ENCODE measurements around the gene GYPA. TPM values are rescaled to one million over a fixed set of nuclear protein-coding genes. Genes with fewer than 3 reads are reported as not detected.
"Not testable (repeated sequence)": the region's sequence is repeated elsewhere in the genome, so short reads cannot be mapped to it uniquely, and the experiment has no call there.

Gene GYPA
- total and polyA plus RNA-seq, 4 experiments from 2014 or later: not detected

- H3K9me3 Mint-ChIP-seq: peaks cover 0 to 2% (median 0%) of the 10 kb centered on the region in 8 donors
- Histone ChIP-seq H3K4me3 (ENCODE audit: low read length in 2 of 2) (no peak overlapping the region), H3K4me1 (ENCODE audit: insufficient read depth, low read length) (no peaks in the 10 kb centered on the region), H3K9me3 (ENCODE audit: control insufficient read depth in 1 of 2, low read length in 2 of 2) (no peaks in the 10 kb centered on the region), H3K36me3 (ENCODE audit: insufficient read depth, low read length) (no peaks in the 10 kb centered on the region), H3K27me3 (ENCODE audit: insufficient read depth, low read length) (no peaks in the 10 kb centered on the region), H3K27ac (ENCODE audit: low read depth, low read length) (no peak overlapping the region)
- H3K27ac Mint-ChIP-seq: no peak overlapping the region
- peaks cover 1 to 4% of the 10 kb centered on the region in 2 donors for H3K27me3 Mint-ChIP-seq
- ChIA-PET CTCF (ENCODE audit: partially characterized antibody) (no interaction called here), POLR2A (ENCODE audit: partially characterized antibody) (no interaction called here)
- H3K4me3 Mint-ChIP-seq: no peak overlapping the region
- no peak for DNase-seq
- intact Hi-C loops (cut with micrococcal nuclease): no loop called here
- no peaks in the 10 kb centered on the region for H3K4me1 Mint-ChIP-seq
- no peaks in the 10 kb centered on the region for H3K36me3 Mint-ChIP-seq
Observed at GRCh38 chr4:144104509-144105130, 35.9 kb downstream of the GYPA start.

GRCh38 chr4:144097776-144098175 is 42.7 kb downstream of the GYPA start:
- H3K27me3 Mint-ChIP-seq; H3K9me3 Mint-ChIP-seq; H3K4me3 Mint-ChIP-seq; H3K4me1 ChIP-seq (ENCODE audit: insufficient read depth, low read length); H3K36me3 Mint-ChIP-seq; DNase-seq; H3K4me1 Mint-ChIP-seq; CTCF ChIA-PET (ENCODE audit: partially characterized antibody); H3K27ac ChIP-seq (ENCODE audit: low read depth, low read length); H3K27me3 ChIP-seq (ENCODE audit: insufficient read depth, low read length); H3K4me3 ChIP-seq (ENCODE audit: low read length in 2 of 2); POLR2A ChIA-PET (ENCODE audit: partially characterized antibody); H3K27ac Mint-ChIP-seq; intact Hi-C loops (cut with micrococcal nuclease); H3K9me3 ChIP-seq (ENCODE audit: control insufficient read depth in 1 of 2, low read length in 2 of 2); H3K36me3 ChIP-seq (ENCODE audit: insufficient read depth, low read length): not testable (repeated sequence)

GRCh38 chr4:144093995-144094394 is 46.5 kb downstream of the GYPA start:
- H3K36me3 ChIP-seq (ENCODE audit: insufficient read depth, low read length); H3K4me1 ChIP-seq (ENCODE audit: insufficient read depth, low read length); H3K36me3 Mint-ChIP-seq; H3K27ac ChIP-seq (ENCODE audit: low read depth, low read length); CTCF ChIA-PET (ENCODE audit: partially characterized antibody); H3K27ac Mint-ChIP-seq; H3K4me3 ChIP-seq (ENCODE audit: low read length in 2 of 2); H3K4me1 Mint-ChIP-seq; H3K27me3 ChIP-seq (ENCODE audit: insufficient read depth, low read length); POLR2A ChIA-PET (ENCODE audit: partially characterized antibody); H3K4me3 Mint-ChIP-seq; intact Hi-C loops (cut with micrococcal nuclease); H3K27me3 Mint-ChIP-seq; H3K9me3 ChIP-seq (ENCODE audit: control insufficient read depth in 1 of 2, low read length in 2 of 2); DNase-seq; H3K9me3 Mint-ChIP-seq: not testable (repeated sequence)

GRCh38 chr4:144091181-144091580 is 49.3 kb downstream of the GYPA start:
- H3K4me1 Mint-ChIP-seq; H3K27ac ChIP-seq (ENCODE audit: low read depth, low read length); H3K36me3 ChIP-seq (ENCODE audit: insufficient read depth, low read length); intact Hi-C loops (cut with micrococcal nuclease); H3K36me3 Mint-ChIP-seq; H3K9me3 Mint-ChIP-seq; H3K27me3 ChIP-seq (ENCODE audit: insufficient read depth, low read length); H3K27me3 Mint-ChIP-seq; H3K4me3 ChIP-seq (ENCODE audit: low read length in 2 of 2); CTCF ChIA-PET (ENCODE audit: partially characterized antibody); H3K4me3 Mint-ChIP-seq; H3K9me3 ChIP-seq (ENCODE audit: control insufficient read depth in 1 of 2, low read length in 2 of 2); H3K4me1 ChIP-seq (ENCODE audit: insufficient read depth, low read length); DNase-seq; POLR2A ChIA-PET (ENCODE audit: partially characterized antibody); H3K27ac Mint-ChIP-seq: not testable (repeated sequence)

- no peaks in the 10 kb centered on the region for H3K9me3 ChIP-seq (ENCODE audit: control insufficient read depth in 1 of 2, low read length in 2 of 2)
- no peak overlapping the region for H3K27ac ChIP-seq (ENCODE audit: low read depth, low read length)
- no peaks in the 10 kb centered on the region for H3K4me1 ChIP-seq (ENCODE audit: insufficient read depth, low read length)
- Mint-ChIP-seq H3K36me3 (no peaks in the 10 kb centered on the region), H3K4me3 (no peak overlapping the region), H3K27ac (no peak overlapping the region), H3K27me3 (peaks cover 3 to 7% of the 10 kb centered on the region in 2 donors), H3K4me1 (no peaks in the 10 kb centered on the region), H3K9me3 (peaks cover 0 to 2% (median 0%) of the 10 kb centered on the region in 8 donors)
- intact Hi-C loops (cut with micrococcal nuclease): no loop called here
- H3K36me3 ChIP-seq (ENCODE audit: insufficient read depth, low read length): no peaks in the 10 kb centered on the region
- no peak for DNase-seq
- H3K4me3 ChIP-seq (ENCODE audit: low read length in 2 of 2): no peak overlapping the region
- ChIA-PET CTCF (ENCODE audit: partially characterized antibody) (no interaction called here), POLR2A (ENCODE audit: partially characterized antibody) (no interaction called here)
- H3K27me3 ChIP-seq (ENCODE audit: insufficient read depth, low read length): no peaks in the 10 kb centered on the region
Observed at GRCh38 chr4:144090744-144091143, 49.8 kb downstream of the GYPA start.

GRCh38 chr4:144082053-144082452 is 58.5 kb downstream of the GYPA start:
- CTCF ChIA-PET (ENCODE audit: partially characterized antibody); H3K27me3 ChIP-seq (ENCODE audit: insufficient read depth, low read length); H3K4me3 ChIP-seq (ENCODE audit: low read length in 2 of 2); H3K9me3 ChIP-seq (ENCODE audit: control insufficient read depth in 1 of 2, low read length in 2 of 2); H3K27ac Mint-ChIP-seq; DNase-seq; H3K9me3 Mint-ChIP-seq; H3K36me3 ChIP-seq (ENCODE audit: insufficient read depth, low read length); H3K36me3 Mint-ChIP-seq; H3K4me1 ChIP-seq (ENCODE audit: insufficient read depth, low read length); intact Hi-C loops (cut with micrococcal nuclease); POLR2A ChIA-PET (ENCODE audit: partially characterized antibody); H3K27ac ChIP-seq (ENCODE audit: low read depth, low read length); H3K4me3 Mint-ChIP-seq; H3K27me3 Mint-ChIP-seq; H3K4me1 Mint-ChIP-seq: not testable (repeated sequence)

GRCh38 chr4:144080135-144080534 is 60.4 kb downstream of the GYPA start:
- intact Hi-C loops (cut with micrococcal nuclease); H3K27me3 ChIP-seq (ENCODE audit: insufficient read depth, low read length); DNase-seq; H3K36me3 ChIP-seq (ENCODE audit: insufficient read depth, low read length); CTCF ChIA-PET (ENCODE audit: partially characterized antibody); H3K9me3 ChIP-seq (ENCODE audit: control insufficient read depth in 1 of 2, low read length in 2 of 2); H3K27ac ChIP-seq (ENCODE audit: low read depth, low read length); H3K27me3 Mint-ChIP-seq; H3K9me3 Mint-ChIP-seq; H3K4me3 Mint-ChIP-seq; H3K27ac Mint-ChIP-seq; H3K4me1 Mint-ChIP-seq; H3K4me1 ChIP-seq (ENCODE audit: insufficient read depth, low read length); H3K36me3 Mint-ChIP-seq; H3K4me3 ChIP-seq (ENCODE audit: low read length in 2 of 2): not testable (repeated sequence)
- POLR2A ChIA-PET (ENCODE audit: partially characterized antibody): interaction anchor here (0.6 kb wide), 1 partner anchor 42 kb away, joined by 4 read pairs; no protein-coding TSS in a partner anchor

GRCh38 chr4:144078746-144079145 is 61.8 kb downstream of the GYPA start:
- H3K27me3 Mint-ChIP-seq; H3K4me3 ChIP-seq (ENCODE audit: low read length in 2 of 2); POLR2A ChIA-PET (ENCODE audit: partially characterized antibody); H3K4me1 ChIP-seq (ENCODE audit: insufficient read depth, low read length); H3K4me3 Mint-ChIP-seq; H3K9me3 Mint-ChIP-seq; H3K9me3 ChIP-seq (ENCODE audit: control insufficient read depth in 1 of 2, low read length in 2 of 2); H3K27me3 ChIP-seq (ENCODE audit: insufficient read depth, low read length); H3K36me3 Mint-ChIP-seq; H3K27ac Mint-ChIP-seq; intact Hi-C loops (cut with micrococcal nuclease); H3K27ac ChIP-seq (ENCODE audit: low read depth, low read length); DNase-seq; CTCF ChIA-PET (ENCODE audit: partially characterized antibody); H3K4me1 Mint-ChIP-seq; H3K36me3 ChIP-seq (ENCODE audit: insufficient read depth, low read length): not testable (repeated sequence)

All from CD4-positive, alpha-beta memory T cell (primary cell).